Stimulated activated naive CD8-positive, alpha-beta T cell treated with anti-CD3 and anti-CD28 coated beads, Interleukin-15, Interleukin-2, amounts not matched to agents 100 ng/mL and 50 ng/mL, for 24 hours (primary cell): ENCODE data around the gene SORCS2.

Experiments used
- H3K27ac Mint-ChIP-seq: one replicate; pipeline ENCODE4 v1.8.0; 2021; ENCODE audit warnings: mild to moderate bottlenecking, mixed read lengths
- H3K27me3 Mint-ChIP-seq: one replicate; pipeline ENCODE4 v1.8.0; 2021; ENCODE audit warnings: mixed read lengths
- H3K36me3 Mint-ChIP-seq: one replicate; pipeline ENCODE4 v1.8.0; 2021; ENCODE audit warnings: low read depth, mixed read lengths
- H3K4me1 Mint-ChIP-seq: one replicate; pipeline ENCODE4 v1.8.0; 2021; ENCODE audit warnings: low read depth, mixed read lengths
- H3K4me3 Mint-ChIP-seq: one replicate; pipeline ENCODE4 v1.8.0; 2021; ENCODE audit warnings: mild to moderate bottlenecking, mixed read lengths
- H3K9me3 Mint-ChIP-seq: one replicate; pipeline ENCODE4 v1.8.0; 2021; ENCODE audit warnings: mixed read lengths

Gene SORCS2

DNA sequence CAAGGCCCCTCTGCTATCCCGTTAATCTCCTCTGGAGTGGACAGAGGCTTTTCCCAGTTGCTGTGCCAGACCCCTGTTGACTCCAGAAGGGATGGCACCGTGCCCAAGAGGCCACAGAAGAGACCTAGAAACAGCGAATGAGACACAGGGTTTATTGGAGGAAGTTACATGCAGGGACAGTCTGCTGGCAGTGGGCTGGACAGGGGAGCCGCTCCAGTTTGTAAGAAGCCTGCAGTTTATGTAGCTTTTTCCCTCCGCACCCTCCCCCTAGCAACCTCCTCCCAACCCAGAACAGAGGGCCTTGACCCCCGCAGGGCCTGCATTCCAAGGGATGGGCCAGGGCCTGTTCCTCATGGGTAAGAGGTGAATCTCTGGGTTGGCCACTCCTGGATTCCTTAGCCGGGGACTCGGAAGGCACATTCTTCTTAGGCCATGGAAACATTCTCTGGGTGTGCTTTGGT, 459.2 kb downstream of the SORCS2 start:
- peaks cover 46% of the 10 kb centered on the region for H3K4me1 Mint-ChIP-seq
- no peaks in the 10 kb centered on the region for H3K9me3 Mint-ChIP-seq
- H3K36me3 Mint-ChIP-seq = no peaks in the 10 kb centered on the region
- no peak overlapping the region for H3K27ac Mint-ChIP-seq
- peaks cover 5% of the 10 kb centered on the region for H3K27me3 Mint-ChIP-seq
- H3K4me3 Mint-ChIP-seq = no peak overlapping the region

DNA sequence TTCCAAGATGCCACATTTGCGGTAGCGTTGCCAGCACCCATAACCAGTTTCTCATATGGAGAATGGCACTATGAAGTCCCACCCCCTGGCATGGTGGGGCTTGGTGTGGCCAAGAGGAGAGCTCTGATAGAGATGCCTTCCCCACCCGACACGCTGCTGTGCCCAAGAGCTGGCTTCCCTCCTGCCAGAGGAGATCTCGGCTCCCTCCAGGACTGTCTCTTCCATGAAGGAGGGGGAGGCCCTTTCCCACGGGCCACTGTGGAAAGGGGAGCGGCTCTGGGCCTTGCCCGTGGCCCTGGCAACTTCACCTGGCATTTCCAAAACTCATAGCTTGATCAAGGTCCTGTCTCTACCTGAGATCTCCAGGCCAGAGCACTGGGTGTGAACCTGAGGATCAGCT, 459.7 kb downstream of the SORCS2 start:
- H3K9me3 Mint-ChIP-seq = no peaks in the 10 kb centered on the region
- no peak overlapping the region for H3K4me3 Mint-ChIP-seq
- peaks cover 5% of the 10 kb centered on the region for H3K27me3 Mint-ChIP-seq

DNA sequence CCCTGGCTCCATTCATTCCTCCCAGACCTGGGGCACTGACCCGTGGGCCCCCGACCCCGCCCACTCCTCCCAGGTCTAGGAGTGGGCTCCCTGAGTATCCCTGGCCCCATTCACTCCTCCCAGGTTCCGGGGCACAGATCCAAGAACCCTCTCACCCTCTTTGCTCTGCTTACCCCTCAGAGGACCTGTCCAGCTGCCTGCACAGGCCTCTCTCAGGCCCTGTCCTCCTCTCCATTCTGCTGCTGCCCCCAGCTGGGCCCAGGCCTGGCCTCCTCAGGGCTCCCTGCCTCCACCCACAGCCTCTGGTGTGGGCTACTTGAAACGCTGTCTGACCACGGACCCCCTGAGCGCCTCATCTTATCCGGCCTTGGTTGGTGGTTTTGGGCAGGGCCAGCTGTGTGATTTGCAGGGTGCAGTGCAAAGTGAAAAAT, 460.1 kb downstream of the SORCS2 start:
- Mint-ChIP-seq H3K36me3 (no peaks in the 10 kb centered on the region), H3K27me3 (peaks cover 5% of the 10 kb centered on the region), H3K27ac (no peak overlapping the region), H3K4me3 (no peak overlapping the region), H3K4me1 (peaks cover 38% of the 10 kb centered on the region), H3K9me3 (no peaks in the 10 kb centered on the region)

More for the DNA sequence above, 459.7 kb downstream of the SORCS2 start:
- Mint-ChIP-seq H3K4me1 (peaks cover 42% of the 10 kb centered on the region), H3K36me3 (no peaks in the 10 kb centered on the region), H3K27ac (no peak overlapping the region)

DNA sequence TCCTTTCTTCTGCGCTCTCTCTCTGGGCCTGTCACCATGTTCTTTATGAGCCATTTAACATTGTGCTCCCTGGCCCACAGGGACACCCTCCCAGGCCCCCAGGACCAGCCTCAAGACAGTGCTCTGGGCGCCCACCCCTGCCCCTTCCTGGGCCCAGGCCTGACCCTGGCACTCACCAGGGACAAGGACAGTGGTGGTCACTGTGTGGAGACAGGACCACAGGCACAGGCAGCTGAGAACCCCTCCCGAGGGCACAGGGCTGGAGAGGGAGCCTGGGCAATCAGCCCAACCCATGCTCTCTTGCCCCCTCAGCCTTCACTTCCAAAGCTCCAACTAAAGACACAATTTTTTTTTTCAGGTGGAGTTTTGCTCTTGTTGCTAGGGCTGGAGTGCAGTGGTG, 460.6 kb downstream of the SORCS2 start:
- Mint-ChIP-seq H3K27me3 (peaks cover 5% of the 10 kb centered on the region), H3K36me3 (no peaks in the 10 kb centered on the region), H3K4me1 (peaks cover 34% of the 10 kb centered on the region), H3K27ac (no peak overlapping the region), H3K4me3 (no peak overlapping the region), H3K9me3 (no peaks in the 10 kb centered on the region)

DNA sequence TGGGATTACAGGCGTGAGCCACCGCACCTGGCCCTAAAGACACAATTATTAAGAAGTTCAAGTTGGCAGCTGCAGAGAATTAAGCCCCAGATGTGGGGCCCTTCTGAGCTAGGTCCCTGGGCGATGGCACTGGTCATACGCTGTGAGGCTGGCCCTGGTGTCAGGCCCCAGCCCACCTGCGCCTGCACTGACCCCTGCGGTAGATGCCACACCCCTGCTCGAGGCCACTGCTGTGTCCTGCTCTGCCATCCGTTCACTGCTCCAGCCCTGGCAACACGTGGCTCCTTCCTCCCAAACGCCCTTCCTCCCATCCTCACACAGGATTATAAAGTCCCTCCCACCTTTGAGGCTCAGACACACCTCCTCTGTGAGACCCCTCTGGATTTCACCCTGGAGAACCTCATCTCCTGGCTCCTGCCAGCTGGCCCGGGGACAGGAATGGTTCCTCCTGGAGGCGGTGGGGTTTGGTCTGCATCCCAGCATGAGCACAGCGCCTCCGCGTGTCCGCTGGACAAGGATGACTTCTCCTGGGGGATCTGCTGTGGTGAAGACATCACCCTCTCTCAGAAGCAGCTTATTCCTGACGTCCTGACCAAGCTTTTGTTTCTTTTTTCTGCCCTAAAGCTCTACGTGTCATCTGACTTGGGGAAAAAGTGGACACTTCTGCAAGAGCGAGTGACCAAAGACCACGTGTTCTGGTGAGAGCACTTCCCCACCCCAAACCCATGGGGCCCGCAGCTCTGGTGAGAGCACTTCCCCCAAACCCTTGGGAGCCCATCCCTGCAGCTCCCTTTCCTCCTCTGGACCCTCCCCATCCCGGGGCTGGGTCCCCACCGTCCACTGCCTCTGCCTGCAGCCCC, 461.4 kb downstream of the SORCS2 start:
- H3K36me3 Mint-ChIP-seq = no peaks in the 10 kb centered on the region
- H3K4me1 Mint-ChIP-seq = peaks cover 28% of the 10 kb centered on the region
- H3K9me3 Mint-ChIP-seq = no peaks in the 10 kb centered on the region
- H3K27ac Mint-ChIP-seq = no peak overlapping the region
- H3K4me3 Mint-ChIP-seq = no peak overlapping the region
- H3K27me3 Mint-ChIP-seq = peaks cover 5% of the 10 kb centered on the region

GRCh38 chr4:7654550-7655445, 462.5 kb downstream of the SORCS2 start:
- no peak overlapping the region for H3K27ac Mint-ChIP-seq
- H3K36me3 Mint-ChIP-seq = no peaks in the 10 kb centered on the region
- peaks cover 17% of the 10 kb centered on the region for H3K4me1 Mint-ChIP-seq

GRCh38 chr4:7655511-7656243, 463.3 kb downstream of the SORCS2 start:
- Mint-ChIP-seq H3K27ac (no peak overlapping the region), H3K27me3 (peaks cover 5% of the 10 kb centered on the region), H3K36me3 (no peaks in the 10 kb centered on the region), H3K4me3 (no peak overlapping the region), H3K9me3 (no peaks in the 10 kb centered on the region), H3K4me1 (peaks cover 11% of the 10 kb centered on the region)

More at GRCh38 chr4:7654550-7655445, 462.5 kb downstream of the SORCS2 start:
- H3K27me3 Mint-ChIP-seq = peaks cover 5% of the 10 kb centered on the region
- H3K4me3 Mint-ChIP-seq = no peak overlapping the region
- no peaks in the 10 kb centered on the region for H3K9me3 Mint-ChIP-seq

- Mint-ChIP-seq H3K4me1 (peaks cover 4% of the 10 kb centered on the region), H3K27me3 (peaks cover 5% of the 10 kb centered on the region), H3K4me3 (no peak overlapping the region), H3K27ac (no peak overlapping the region), H3K9me3 (no peaks in the 10 kb centered on the region), H3K36me3 (no peaks in the 10 kb centered on the region)
Observed at GRCh38 chr4:7656244-7656800, 464.0 kb downstream of the SORCS2 start.

DNA sequence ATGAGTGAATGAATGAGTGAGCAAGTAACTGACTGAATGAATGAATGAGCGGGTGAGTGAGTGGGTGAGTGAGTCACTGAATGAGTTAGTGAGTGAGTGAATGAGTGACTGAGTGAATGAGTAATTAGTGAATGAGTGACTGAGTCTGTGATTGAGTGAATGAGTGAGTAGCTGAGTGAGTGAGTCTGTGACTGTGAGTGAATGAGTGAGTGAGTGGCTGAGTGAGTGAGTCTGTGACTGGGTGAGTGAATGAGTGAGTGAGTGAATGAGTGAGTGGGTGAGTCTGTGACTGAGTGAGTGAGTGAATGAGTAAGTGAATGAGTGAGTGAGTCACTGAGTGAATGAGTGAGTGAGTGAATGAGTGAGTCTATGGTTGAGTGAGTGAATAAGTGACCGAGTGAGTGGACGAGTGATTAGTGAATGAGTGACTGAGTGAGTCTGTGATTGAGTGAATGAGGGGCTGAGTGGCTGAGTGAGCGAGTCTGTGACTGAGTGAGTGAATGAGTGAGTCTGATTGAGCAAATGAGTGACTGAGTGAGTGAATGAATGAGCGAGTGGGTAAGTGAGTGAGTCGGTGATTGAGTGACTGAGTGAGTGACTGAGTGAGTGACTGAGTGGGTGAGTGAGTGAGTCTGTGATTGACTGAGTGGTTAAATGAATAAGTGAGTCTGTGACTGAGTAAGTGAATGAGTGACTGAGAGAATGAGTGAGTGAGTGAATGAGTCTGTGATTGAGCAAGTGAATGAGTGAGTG, 465.4 kb downstream of the SORCS2 start:
- Mint-ChIP-seq H3K4me1 (peaks cover under 1% of the 10 kb centered on the region), H3K9me3 (no peaks in the 10 kb centered on the region)

GRCh38 chr4:7658341-7659204, 466.2 kb downstream of the SORCS2 start:
- Mint-ChIP-seq H3K27me3 (peaks cover 5% of the 10 kb centered on the region), H3K9me3 (no peaks in the 10 kb centered on the region)

More for the DNA sequence above, 465.4 kb downstream of the SORCS2 start:
- Mint-ChIP-seq H3K27me3 (peaks cover 5% of the 10 kb centered on the region), H3K27ac (no peak overlapping the region), H3K36me3 (no peaks in the 10 kb centered on the region), H3K4me3 (no peak overlapping the region)

DNA sequence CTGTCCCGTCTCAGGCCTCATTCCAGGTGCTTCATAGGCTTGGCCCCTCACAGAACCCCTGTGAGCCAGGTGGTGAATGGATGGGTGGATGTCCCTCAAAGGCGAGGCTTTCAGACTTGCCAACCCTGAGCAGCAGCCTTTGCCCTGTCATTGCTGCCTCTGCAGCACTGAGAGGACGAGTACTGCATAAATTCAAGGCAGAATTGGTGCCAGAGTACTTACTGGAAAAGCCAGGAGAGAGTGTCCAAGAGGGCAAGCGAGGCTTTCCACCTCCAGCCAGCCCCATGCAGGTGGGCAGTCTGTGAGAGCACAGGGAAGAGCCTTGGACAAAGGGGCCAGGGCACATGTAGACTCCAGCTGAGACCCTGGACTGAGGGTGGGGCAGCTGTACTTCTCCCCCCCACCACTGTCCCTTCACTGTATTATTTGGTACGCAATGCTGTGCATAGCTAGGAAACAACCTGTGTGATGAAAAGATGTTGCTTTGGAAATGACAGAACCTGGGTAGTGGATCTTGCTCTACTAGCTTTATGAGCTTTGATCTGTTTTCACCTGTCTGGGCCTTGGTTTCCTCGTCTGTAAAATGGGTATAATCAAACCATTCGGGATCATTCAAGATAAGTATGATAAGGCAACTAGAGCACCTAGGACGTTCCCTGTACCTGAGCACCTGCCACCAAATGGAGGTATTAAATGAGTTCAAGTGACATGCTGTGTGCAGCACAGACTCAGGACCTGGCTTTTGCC, 467.3 kb downstream of the SORCS2 start:
- H3K4me3 Mint-ChIP-seq = no peak overlapping the region
- H3K9me3 Mint-ChIP-seq = no peaks in the 10 kb centered on the region
- H3K27me3 Mint-ChIP-seq = peaks cover 5% of the 10 kb centered on the region
- no peaks in the 10 kb centered on the region for H3K4me1 Mint-ChIP-seq
- H3K27ac Mint-ChIP-seq = no peak overlapping the region
- no peaks in the 10 kb centered on the region for H3K36me3 Mint-ChIP-seq

More at GRCh38 chr4:7658341-7659204, 466.2 kb downstream of the SORCS2 start:
- Mint-ChIP-seq H3K36me3 (no peaks in the 10 kb centered on the region), H3K4me3 (no peak overlapping the region), H3K27ac (no peak overlapping the region), H3K4me1 (no peaks in the 10 kb centered on the region)

DNA sequence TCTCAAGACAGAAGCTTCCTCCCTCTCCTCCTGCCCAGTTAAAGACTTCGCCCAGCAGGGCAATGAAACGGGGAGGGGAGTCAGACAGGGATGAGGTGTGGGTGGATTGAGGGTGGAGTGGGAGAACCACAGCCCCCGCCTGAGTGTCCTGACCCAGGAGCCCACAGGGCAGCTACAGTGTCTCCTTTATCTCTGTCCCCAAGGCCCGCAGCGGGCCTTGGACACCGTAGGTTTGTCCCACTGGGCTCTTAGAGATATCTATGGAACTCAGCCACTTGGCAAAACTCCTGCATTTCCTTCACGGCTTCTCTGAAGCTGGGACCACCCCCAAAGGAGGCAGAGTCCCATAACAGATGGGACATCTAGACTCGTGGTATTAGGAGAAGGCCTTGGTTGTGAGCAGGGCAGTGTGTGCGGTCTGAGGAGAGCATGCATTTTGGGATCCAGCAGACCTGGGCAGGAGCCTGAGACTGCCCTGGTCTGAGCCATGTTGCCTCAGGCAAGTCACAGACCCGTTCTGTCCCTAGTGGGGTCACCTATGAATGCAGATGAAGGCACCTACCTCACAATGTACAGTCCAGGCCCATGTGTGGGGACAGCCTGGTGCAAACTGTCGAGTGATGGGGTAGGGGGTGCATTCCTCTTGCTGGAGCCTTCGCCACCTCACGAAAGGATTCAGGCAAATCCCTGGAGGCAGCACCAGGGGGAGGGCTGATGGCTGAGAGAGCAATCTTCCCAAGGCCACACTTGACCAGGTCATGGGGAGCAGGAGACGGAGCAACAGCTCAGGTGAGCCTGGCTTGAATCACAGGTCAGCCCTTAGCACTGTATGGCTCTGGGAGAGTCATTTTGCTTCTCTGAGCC, 468.1 kb downstream of the SORCS2 start:
- Mint-ChIP-seq H3K4me3 (no peak overlapping the region), H3K4me1 (no peaks in the 10 kb centered on the region), H3K36me3 (no peaks in the 10 kb centered on the region), H3K27me3 (no peaks in the 10 kb centered on the region), H3K9me3 (no peaks in the 10 kb centered on the region), H3K27ac (no peak overlapping the region)
